Spleen (tissue), 11 donors: Measurements from ENCODE around the gene DUOX1. TPM values are rescaled to one million over a fixed set of nuclear protein-coding genes. Genes with fewer than 3 reads are reported as not detected.
A peak's percentile ranks its signal among the peaks of the same experiment; 100 is the strongest.

Source experiments
- DNase-seq: peaks from one replicate; pipeline ENCODE4 v3.0.0-alpha.2; 2020
- H3K27ac ChIP-seq, 8 donors: fragments of 200-600 bp; sonication (generic) in 7 of 8; 1 replicate in 4 of 8; 2 replicates in 4 of 8; pipeline versions ENCODE4 v1.5.0 to v1.8.0; 2016 to 2021; ENCODE audit warnings: inconsistent platforms in 4 of 8, mild to moderate bottlenecking in 4 of 8, moderate library complexity in 1 of 8
- H3K27me3 ChIP-seq, 7 donors: fragments of 200-600 bp; sonication (generic) in 6 of 7; replicated peaks in 1 of 7; 1 replicate in 4 of 7; 2 replicates in 3 of 7; pipeline versions ENCODE4 v1.5.0 to v1.8.0; 2016 to 2021; ENCODE audit warnings: inconsistent platforms in 3 of 7, mild to moderate bottlenecking in 1 of 7
- H3K36me3 ChIP-seq, 6 donors: fragments of 200-600 bp; sonication (generic) in 5 of 6; 1 replicate in 4 of 6; 2 replicates in 2 of 6; pipeline versions ENCODE4 v1.5.0 to v1.8.0; 2016 to 2021; ENCODE audit warnings: inconsistent platforms in 2 of 6
- H3K4me1 ChIP-seq, 6 donors: fragments of 200-600 bp; sonication (generic) in 5 of 6; 1 replicate in 3 of 6; 2 replicates in 3 of 6; pipeline versions ENCODE4 v1.5.0 to v1.8.0; 2016 to 2021; ENCODE audit warnings: inconsistent platforms in 3 of 6
- H3K4me3 ChIP-seq, 8 donors: fragments of 200-600 bp; sonication (generic) in 7 of 8; 1 replicate in 4 of 8; 2 replicates in 4 of 8; pipeline versions ENCODE4 v1.5.0 to v1.8.0; 2016 to 2021; ENCODE audit warnings: inconsistent platforms in 4 of 8, mild to moderate bottlenecking in 4 of 8, moderate library complexity in 2 of 8
- H3K9me3 ChIP-seq, 8 donors: fragments of 200-600 bp; sonication (generic) in 7 of 8; 1 replicate in 4 of 8; 2 replicates in 4 of 8; pipeline versions ENCODE4 v1.5.0 to v1.8.0; 2016 to 2021; ENCODE audit warnings: inconsistent platforms in 4 of 8
- POLR2A ChIP-seq, 3 donors: fragments of 450-650 bp; IDR thresholded peaks; one replicate each; pipeline ENCODE4 v1.5.1; 2017; ENCODE audit warnings: antibody characterized with exemption in 3 of 3, mild to moderate bottlenecking in 1 of 3
- POLR2AphosphoS5 ChIP-seq, 3 donors: sonication (generic); formaldehyde crosslinking; IDR thresholded peaks; one replicate each; pipeline ENCODE4 v1.5.1; 2017; ENCODE audit warnings: antibody characterized with exemption in 3 of 3
- WGBS, 5 donors: extraction: QIAGEN DNeasy Blood & Tissue Kit in 3 of 5; methylation state at CpG; one replicate each; pipeline versions ENCODE4 v1.1.5 to v1.1.7; 2013 to 2018; 5-methylcytosine and 5-hydroxymethylcytosine counted together
- intact Hi-C: fragments of 100-400 bp; cut with DNase I; formaldehyde crosslinking; loops from one replicate; pipeline ENCODE4 v1.15.0; 2023; ENCODE audit warnings: low total_unique reads
- polyA plus RNA-seq, 3 donors: library from polyadenylated mRNA; stranded (reverse); fragments of 200-250 nt; gene quantifications; one replicate each; pipeline ENCODE4 v1.2.1, GENCODE V29; 2013
- total RNA-seq, 7 donors: library from RNA; depleted of rRNA in 3 of 7; stranded (reverse); fragments of >200 nt in 3 of 7; fragmentation: NEBNext Ultra II Directional in 4 of 7; extraction: Animal tissue kit (Norgen Biotek cat#: 25700) in 4 of 7; gene quantifications; one replicate each; pipeline versions ENCODE4 v1.1.0 to v1.2.1, GENCODE V29; 2016 to 2021
- TF ChIP-seq, protein P1 (sequence below), 11 experiments: fragments of 200-600 bp in 7 of 11; fragments of 450-650 bp in 4 of 11; sonication (generic) in 4 of 11; IDR thresholded peaks in 8 of 11; conservative IDR thresholded peaks in 3 of 11; 1 replicate in 7 of 11; 2 replicates in 4 of 11; pipeline versions ENCODE4 v1.4.0 to v1.8.0; 2016 to 2021; ENCODE audit warnings: antibody characterized with exemption in 11 of 11, inconsistent platforms in 4 of 11, mild to moderate bottlenecking in 1 of 11
- donor health status: healthy with polysubstance abuse.
- donor health status: DM: no; HTN: no; CAD: no; lungs with moderate emphysema.
- donor health status: DM: no; HTN: no; CAD: no.
- donor health status: Bipolar disorder and iron deficiency.
- donor health status: healthy.
- donor health status: DM: no; HTN: no; CAD: no.
- donor health status: DM: yes; HTN: yes; CAD: no.

DUOX1 gene
- total and polyA plus RNA-seq, 10 donors, result 0.04 to 0.28 (median 0.09) TPM; not detected in 5

DNA sequence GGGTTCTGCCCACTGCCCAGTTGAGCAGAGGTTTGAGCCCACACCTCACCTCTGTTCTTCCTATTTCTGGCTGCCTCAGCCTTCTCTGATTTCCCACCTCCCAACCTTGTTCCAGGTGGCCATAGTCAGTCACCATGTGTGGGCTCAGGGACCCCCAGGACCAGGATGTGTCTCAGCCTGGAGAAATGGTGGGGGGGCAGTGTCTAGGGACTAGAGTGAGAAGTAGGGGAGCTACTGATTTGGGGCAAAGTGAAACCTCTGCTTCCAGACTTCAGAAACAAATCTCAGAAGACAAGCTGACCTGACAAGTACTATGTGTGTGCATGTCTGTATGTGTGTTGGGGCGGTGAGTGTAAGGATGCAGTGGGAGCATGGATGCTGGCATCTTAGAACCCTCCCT, 35.1 kb downstream of the DUOX1 start:
- intact Hi-C loops, result loop anchor here (10.0 kb wide), 1 partner anchor 230 kb away; no protein-coding TSS in a partner anchor
- Histone ChIP-seq H3K27me3 (no peaks in the 10 kb centered on the region), H3K4me3 (no peak overlapping the region), H3K9me3 (no peaks in the 10 kb centered on the region), H3K27ac (peak overlapping the region in 1 of 8 donors; percentile 98), H3K36me3 (no peaks in the 10 kb centered on the region), H3K4me1 (peaks cover 8 to 53% (median 25%) of the 10 kb centered on the region in 6 donors)
- WGBS, 5 donors, result 87 to 100% (median 96%) methylated on average over 1 of the region's 1 CpG
- DNase-seq, result no peak
- TF ChIP-seq, protein P1, sequence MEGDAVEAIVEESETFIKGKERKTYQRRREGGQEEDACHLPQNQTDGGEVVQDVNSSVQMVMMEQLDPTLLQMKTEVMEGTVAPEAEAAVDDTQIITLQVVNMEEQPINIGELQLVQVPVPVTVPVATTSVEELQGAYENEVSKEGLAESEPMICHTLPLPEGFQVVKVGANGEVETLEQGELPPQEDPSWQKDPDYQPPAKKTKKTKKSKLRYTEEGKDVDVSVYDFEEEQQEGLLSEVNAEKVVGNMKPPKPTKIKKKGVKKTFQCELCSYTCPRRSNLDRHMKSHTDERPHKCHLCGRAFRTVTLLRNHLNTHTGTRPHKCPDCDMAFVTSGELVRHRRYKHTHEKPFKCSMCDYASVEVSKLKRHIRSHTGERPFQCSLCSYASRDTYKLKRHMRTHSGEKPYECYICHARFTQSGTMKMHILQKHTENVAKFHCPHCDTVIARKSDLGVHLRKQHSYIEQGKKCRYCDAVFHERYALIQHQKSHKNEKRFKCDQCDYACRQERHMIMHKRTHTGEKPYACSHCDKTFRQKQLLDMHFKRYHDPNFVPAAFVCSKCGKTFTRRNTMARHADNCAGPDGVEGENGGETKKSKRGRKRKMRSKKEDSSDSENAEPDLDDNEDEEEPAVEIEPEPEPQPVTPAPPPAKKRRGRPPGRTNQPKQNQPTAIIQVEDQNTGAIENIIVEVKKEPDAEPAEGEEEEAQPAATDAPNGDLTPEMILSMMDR (IDR thresholded peaks at IDR 0.05 in 8 of 11, conservative IDR thresholded peaks at IDR 0.05 in 3 of 11), result no peak

DNA sequence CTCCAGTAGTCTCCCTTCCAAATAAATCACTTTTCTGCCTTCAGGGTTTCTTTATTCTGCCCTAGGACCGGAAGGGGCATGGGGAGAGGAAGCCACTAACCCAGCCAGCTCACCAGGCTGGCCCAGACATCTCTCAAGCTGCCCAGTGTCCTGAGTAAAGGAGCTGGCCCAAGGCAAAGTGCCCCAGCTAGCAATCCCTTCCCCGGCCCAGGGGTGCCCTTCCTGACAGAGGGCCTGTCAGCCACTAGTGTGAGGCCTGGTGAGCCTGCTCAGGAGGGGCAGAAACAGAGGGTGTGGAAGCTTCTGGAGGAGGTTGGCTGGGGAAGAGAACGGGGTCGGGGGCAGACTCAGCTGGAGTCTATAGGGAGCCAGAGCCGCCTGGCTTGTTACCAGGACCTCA, 35.7 kb downstream of the DUOX1 start:
- no peak for DNase-seq
- TF ChIP-seq POLR2AphosphoS5 (IDR thresholded peaks at IDR 0.05) (no peak), POLR2A (IDR thresholded peaks at IDR 0.05) (no peak)
- TF ChIP-seq, protein P1 (IDR thresholded peaks at IDR 0.05 in 8 of 11, conservative IDR thresholded peaks at IDR 0.05 in 3 of 11), result no peak
- 74 to 88% (median 75%) methylated on average over 4 to 5 of the region's 5 CpGs for WGBS, 5 donors
- Histone ChIP-seq H3K4me1 (peaks cover 8 to 55% (median 25%) of the 10 kb centered on the region in 6 donors), H3K36me3 (no peaks in the 10 kb centered on the region), H3K4me3 (no peak overlapping the region), H3K9me3 (no peaks in the 10 kb centered on the region), H3K27ac (peak overlapping the region in 5 of 8 donors; percentile 92 to 98 (median 98)), H3K27me3 (no peaks in the 10 kb centered on the region)
- intact Hi-C loops, result loop anchor here (10.0 kb wide), 1 partner anchor 229 kb away; no protein-coding TSS in a partner anchor

DNA sequence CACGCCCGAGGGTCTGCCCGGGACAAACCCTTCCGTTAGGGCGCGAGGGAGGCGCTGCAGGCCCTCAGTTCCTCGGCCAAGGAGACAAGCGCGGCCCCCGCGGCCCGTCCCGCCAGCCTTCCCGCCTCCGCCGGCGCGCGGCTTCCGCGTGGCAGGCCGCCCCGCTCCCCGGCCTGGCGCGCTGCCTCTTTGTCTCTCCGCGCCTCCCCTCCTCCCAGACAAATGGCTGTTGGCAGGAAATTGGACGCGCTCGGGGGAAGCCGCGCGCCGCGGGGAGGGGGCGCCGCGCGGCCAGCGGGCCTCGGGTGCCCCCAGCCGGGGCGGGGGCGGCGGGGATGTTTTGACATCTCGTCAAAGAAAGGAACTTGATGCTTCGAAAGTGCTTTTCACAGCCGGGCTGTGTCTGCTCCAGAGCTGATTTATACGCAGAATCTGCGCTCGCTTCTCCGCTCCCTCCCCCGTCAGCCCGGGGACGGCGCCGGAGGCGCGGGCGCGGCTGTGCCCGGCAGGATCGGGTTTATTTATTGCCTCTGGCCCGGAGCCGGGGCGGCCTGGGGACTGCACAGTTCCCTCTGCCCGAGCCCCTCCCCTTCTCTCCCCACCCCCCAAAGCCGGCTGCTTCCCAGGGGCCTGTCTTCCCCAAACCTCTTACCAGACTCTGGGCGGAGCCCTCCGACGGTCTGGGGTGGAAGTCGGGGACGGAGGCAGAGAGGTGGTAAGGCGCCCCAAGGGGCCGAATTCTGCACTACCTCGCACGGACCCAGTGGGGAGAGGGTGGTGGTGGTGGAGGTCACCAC, 37.2 kb downstream of the DUOX1 start:
- Histone ChIP-seq H3K27ac (peak overlapping the region; percentile 92 to 98 (median 98)), H3K4me3 (peak overlapping the region; percentile 52 to 75 (median 62)), H3K4me1 (peaks cover 8 to 55% (median 25%) of the 10 kb centered on the region in 6 donors), H3K9me3 (no peaks in the 10 kb centered on the region), H3K36me3 (peaks cover 0 to 5% (median 0%) of the 10 kb centered on the region in 6 donors), H3K27me3 (no peaks in the 10 kb centered on the region)
- DNase-seq, result peak; percentile 97
- 0 to 1% (median 1%) methylated on average over 25 to 79 of the region's 79 CpGs for WGBS, 5 donors
- intact Hi-C loops, result loop anchor here (10.0 kb wide), 1 partner anchor 228 kb away; no protein-coding TSS in a partner anchor
- TF ChIP-seq POLR2AphosphoS5 (IDR thresholded peaks at IDR 0.05) (peak; percentile 76 to 86 (median 78)), POLR2A (IDR thresholded peaks at IDR 0.05) (peak in 2 of 3 donors; percentile 11 to 46)
- TF ChIP-seq, protein P1 (IDR thresholded peaks at IDR 0.05 in 8 of 11, conservative IDR thresholded peaks at IDR 0.05 in 3 of 11), result peak; percentile 65 to 85 (median 79)

DNA sequence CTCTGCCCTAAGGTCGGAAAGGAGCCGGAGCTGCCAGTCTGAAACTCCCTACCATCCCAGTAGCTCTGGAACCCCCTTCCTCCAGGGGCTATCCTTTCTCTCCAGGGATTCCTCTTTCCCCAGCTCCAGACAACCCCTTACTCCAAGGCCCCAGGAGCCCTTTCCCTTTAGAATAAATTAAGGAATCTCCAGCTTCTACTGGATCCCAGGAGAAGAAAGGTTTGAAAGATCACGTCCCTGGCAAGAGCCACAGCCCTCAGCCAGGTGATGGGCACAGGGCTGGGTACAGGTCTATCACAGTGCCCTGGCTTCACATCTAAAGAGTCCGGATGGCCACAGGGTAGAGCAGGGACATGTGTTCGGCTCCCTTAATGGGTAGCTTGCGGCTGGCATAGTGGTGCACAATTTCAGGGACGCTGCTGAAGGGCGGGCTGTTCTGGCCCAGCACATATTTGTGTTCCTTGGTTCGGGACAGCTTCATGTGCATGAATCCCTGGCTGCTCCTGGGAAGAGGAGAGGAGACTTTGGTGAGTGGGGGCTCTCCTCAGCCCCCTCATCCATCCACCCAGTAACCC, 37.9 kb downstream of the DUOX1 start:
- 69 to 73% (median 72%) methylated on average over 9 of the region's 9 CpGs for WGBS, 5 donors
- intact Hi-C loops, result loop anchor here (10.0 kb wide), 1 partner anchor 227 kb away; no protein-coding TSS in a partner anchor
- Histone ChIP-seq H3K36me3 (peaks cover 0 to 5% (median 0%) of the 10 kb centered on the region in 6 donors), H3K4me3 (peak overlapping the region in 7 of 8 donors; percentile 58 to 75 (median 64)), H3K27me3 (no peaks in the 10 kb centered on the region), H3K9me3 (no peaks in the 10 kb centered on the region), H3K27ac (peak overlapping the region; percentile 92 to 98 (median 98)), H3K4me1 (peaks cover 8 to 50% (median 24%) of the 10 kb centered on the region in 6 donors)
- no peak for TF ChIP-seq POLR2AphosphoS5 (IDR thresholded peaks at IDR 0.05)
- TF ChIP-seq, protein P1 (IDR thresholded peaks at IDR 0.05 in 8 of 11, conservative IDR thresholded peaks at IDR 0.05 in 3 of 11), result peak in 3 of 11 experiments; percentile 7 to 31 (median 20)
- peak; percentile 74 for DNase-seq
